HepG2 (cell line): ENCODE results near the gene ACTRT2. TPM values are rescaled to one million over a fixed set of nuclear protein-coding genes. Genes with fewer than 3 reads are reported as not detected.

Source experiments
- ATAC-seq: fragments of 200-7000 bp; cut with Tn5 transposase; 3 replicates; pipeline ENCODE4 v1.9.1; 2020; ENCODE audit warnings: mild to moderate bottlenecking, moderate library complexity
- BruUV-seq: library from RNA; stranded (reverse); fragments of 400-500 nt; replicated peaks from 2 replicates; lab custom pipeline; 2021; lab: Mats Ljungman, UMichigan
- CTCF ChIA-PET: fragments of 300-600 bp; formaldehyde crosslinking; extraction: SDS; loops from one replicate; lab custom pipeline; 2021; ENCODE audit warnings: low total read pairs, inconsistent platforms, low intra/inter-chr PET ratio; lab: Yijun Ruan, JAX
- POLR2A ChIA-PET: fragments of 350-600 bp; sonication (Branson Sonifier 250); formaldehyde crosslinking; loops from one replicate; lab custom pipeline; 2020; ENCODE audit warnings: antibody characterized with exemption, inconsistent platforms; lab: Yijun Ruan, JAX
- DNase-seq: peaks from one replicate; pipeline ENCODE4 v3.0.0-alpha.2; 2015; ENCODE audit warnings: low spot score
- FAIRE-seq: peaks from 3 replicates; lab custom pipeline; 2011; peaks lifted over from hg19 to GRCh38; lab: Jason Lieb, UNC
- H2AFZ ChIP-seq: one replicate; pipeline ENCODE4 v1.6.1; 2011; ENCODE audit warnings: low read length, inconsistent platforms
- H3K27ac ChIP-seq: fragments of 300-600 bp; 3 replicates; pipeline ENCODE4 v1.8.0; 2011; ENCODE audit warnings: mixed run types, mild to moderate bottlenecking, mixed read lengths, low read length, inconsistent platforms; ENCODE audit not compliant: insufficient read depth; ENCODE audit errors: extremely low read length
- H3K27me3 ChIP-seq, 2 experiments: fragments of 200-600 bp in 1 of 2; 2 replicates in 1 of 2; 3 replicates in 1 of 2; pipeline versions ENCODE4 v1.6.0 to v1.8.0; 2011; ENCODE audit warnings: low read length in 2 of 2, mild to moderate bottlenecking in 2 of 2, moderate library complexity in 2 of 2, inconsistent platforms in 1 of 2; ENCODE audit not compliant: insufficient read depth in 2 of 2, control insufficient read depth in 1 of 2
- H3K36me3 ChIP-seq, 2 experiments: fragments of 200-600 bp in 1 of 2; replicated peaks in 1 of 2; 2 replicates in 1 of 2; 3 replicates in 1 of 2; pipeline versions ENCODE4 v1.5.1 to v1.8.0; 2011; ENCODE audit warnings: low read length in 2 of 2, inconsistent platforms in 1 of 2; ENCODE audit not compliant: insufficient read depth in 2 of 2, control insufficient read depth in 1 of 2
- H3K4me1 ChIP-seq: 2 replicates; pipeline ENCODE4 v1.5.1; 2012; ENCODE audit warnings: low read length, inconsistent platforms; ENCODE audit not compliant: insufficient read depth
- H3K4me2 ChIP-seq: 2 replicates; pipeline ENCODE4 v1.6.0; 2011; ENCODE audit warnings: low read depth, low read length, inconsistent platforms
- H3K4me3 ChIP-seq, 3 experiments: fragments of 200-600 bp in 1 of 3; sonication (generic), shearing (Covaris generic) in 1 of 3; replicated peaks in 1 of 3; 2 replicates each; pipeline ENCODE4 v1.5.1; 2011 to 2016; ENCODE audit warnings: low read length in 3 of 3, inconsistent platforms in 2 of 3, low read depth in 2 of 3, mild to moderate bottlenecking in 2 of 3, control low read depth in 1 of 3, mixed read lengths in 1 of 3; ENCODE audit not compliant: insufficient read depth in 1 of 3
- H3K79me2 ChIP-seq: one replicate; pipeline ENCODE4 v1.6.1; 2011; ENCODE audit warnings: low read length, inconsistent platforms; ENCODE audit not compliant: insufficient read depth
- H3K9ac ChIP-seq: 2 replicates; pipeline ENCODE4 v1.6.0; 2011; ENCODE audit warnings: mild to moderate bottlenecking, low read depth, low read length, inconsistent platforms; ENCODE audit not compliant: insufficient read depth
- H3K9me3 ChIP-seq: 2 replicates; pipeline ENCODE4 v1.5.1; 2012; ENCODE audit warnings: mild to moderate bottlenecking, low read length
- H4K20me1 ChIP-seq: 2 replicates; pipeline ENCODE4 v1.6.0; 2011; ENCODE audit warnings: inconsistent platforms, mild to moderate bottlenecking, low read length, moderate library complexity; ENCODE audit not compliant: insufficient read depth
- BORCS8-MEF2B ChIP-seq: sonication (generic); formaldehyde crosslinking; IDR thresholded peaks from 2 replicates; pipeline ENCODE4 v1.8.0; 2022; ENCODE audit warnings: mild to moderate bottlenecking, missing genetic modification reagents
- HMGXB3 ChIP-seq: sonication (generic); formaldehyde crosslinking; IDR thresholded peaks from 2 replicates; pipeline ENCODE4 v1.4.0; 2020; ENCODE audit warnings: missing genetic modification reagents, borderline replicate concordance
- HOXA7 ChIP-seq: sonication (generic); formaldehyde crosslinking; IDR thresholded peaks from 2 replicates; pipeline ENCODE4 v1.8.1; 2022; ENCODE audit warnings: mild to moderate bottlenecking, missing genetic modification reagents, moderate library complexity
- KAT2B ChIP-seq: fragments of 150-350 bp; IDR thresholded peaks from 2 replicates; pipeline ENCODE4 v1.6.1; 2014; ENCODE audit warnings: low read depth, low read length, borderline replicate concordance
- KDM3A ChIP-seq: IDR thresholded peaks from 2 replicates; pipeline ENCODE4 v1.6.1; 2018; ENCODE audit warnings: low read depth, missing compliant biosample characterization
- PCBP2 ChIP-seq: fragments of 200-400 bp; formaldehyde crosslinking; optimal IDR thresholded peaks from 2 replicates; pipeline ENCODE3; 2018; ENCODE audit warnings: low read length, low read depth; ENCODE audit not compliant: poor library complexity, severe bottlenecking
- PHF5A ChIP-seq: IDR thresholded peaks from one replicate; pipeline ENCODE4 v1.6.1; 2018; ENCODE audit warnings: low read depth, missing genetic modification reagents; ENCODE audit not compliant: unreplicated experiment
- REXO4 ChIP-seq: sonication (generic); formaldehyde crosslinking; IDR thresholded peaks from 2 replicates; pipeline ENCODE4 v1.8.0; 2022; ENCODE audit warnings: missing genetic modification reagents, mild to moderate bottlenecking, borderline replicate concordance
- SNAI1 ChIP-seq: sonication (generic); formaldehyde crosslinking; IDR thresholded peaks from 2 replicates; pipeline ENCODE4 v1.5.0; 2020; ENCODE audit warnings: mild to moderate bottlenecking, missing genetic modification reagents, borderline replicate concordance
- THYN1 ChIP-seq: sonication (generic); formaldehyde crosslinking; IDR thresholded peaks from 2 replicates; pipeline ENCODE4 v1.8.1; 2023; ENCODE audit warnings: low read depth, mild to moderate bottlenecking, moderate library complexity, missing genetic modification reagents, borderline replicate concordance
- ZBTB20 ChIP-seq: sonication (generic); formaldehyde crosslinking; IDR thresholded peaks from 2 replicates; pipeline ENCODE4 v1.8.1; 2023; ENCODE audit warnings: missing genetic modification reagents, low read depth, mild to moderate bottlenecking, borderline replicate concordance
- ZNF232 ChIP-seq: sonication (generic); formaldehyde crosslinking; IDR thresholded peaks from 2 replicates; pipeline ENCODE4 v1.4.0; 2020; ENCODE audit warnings: missing genetic modification reagents, borderline replicate concordance
- ZNF576 ChIP-seq: sonication (generic); formaldehyde crosslinking; IDR thresholded peaks from 2 replicates; pipeline ENCODE4 v1.4.0; 2020; ENCODE audit warnings: mild to moderate bottlenecking, missing genetic modification reagents
- ZNF670 ChIP-seq: sonication (generic); formaldehyde crosslinking; IDR thresholded peaks from 2 replicates; pipeline ENCODE4 v1.8.0; 2022; ENCODE audit warnings: mild to moderate bottlenecking, missing genetic modification reagents, borderline replicate concordance
- ZNF674 ChIP-seq: sonication (generic); formaldehyde crosslinking; IDR thresholded peaks from 2 replicates; pipeline ENCODE4 v1.5.0; 2020; ENCODE audit warnings: low read depth, mild to moderate bottlenecking, missing genetic modification reagents
- ZNF740 ChIP-seq: sonication (generic); formaldehyde crosslinking; IDR thresholded peaks from 2 replicates; pipeline ENCODE4 v1.4.0; 2020; ENCODE audit warnings: missing genetic modification reagents
- WGBS: methylation state at CpG from one replicate; pipeline ENCODE4 v1.1.6; 2017; ENCODE audit warnings: low lambda C conversion rate; 5-methylcytosine and 5-hydroxymethylcytosine counted together
- in situ Hi-C: cut with HindIII; loops from 2 replicates; pipeline ENCODE4 v1.10.0; 2017; ENCODE audit warnings: low pct_unique_long_range_greater_than_20kb; ENCODE audit not compliant: extremely low pct_ligation_motif_present
- intact Hi-C: fragments of 100-400 bp; cut with micrococcal nuclease; formaldehyde crosslinking; loops from one replicate; pipeline ENCODE4 v1.10.0; 2022; ENCODE audit not compliant: unreplicated experiment
- polyA plus RNA-seq, 8 experiments: library from polyadenylated mRNA; depleted of rRNA in 3 of 8; stranded (reverse) in 7 of 8; unstranded in 1 of 8; fragments of >200 nt; fragmentation: Illumina TruSeq in 4 of 8; extraction: Trizol in 4 of 8; gene quantifications; 2 replicates each; pipeline versions ENCODE4 v1.2.1 to v1.2.3, GENCODE V29; 2011 to 2016; ENCODE audit warnings: low read depth in 4 of 8, missing spikeins in 1 of 8, mixed read lengths in 1 of 8; ENCODE audit not compliant: insufficient read depth in 1 of 8
- total RNA-seq, 5 experiments: library from RNA; depleted of rRNA; stranded (reverse); fragments of >200 nt; fragmentation: Illumina TruSeq; extraction: Trizol; gene quantifications; 2 replicates each; pipeline ENCODE4 v1.2.3, GENCODE V29; 2016; ENCODE audit warnings: low read depth in 1 of 5

ACTRT2 gene
- total and polyA plus RNA-seq, 2 of the 13 experiments (the other 11 are each of a cell fraction or from before 2014, with no cell fraction given) = not detected

GRCh38 chr1:3038571-3039181 is 17.4 kb downstream of the ACTRT2 start:
- 0% methylated on average over 5 of the region's 19 CpGs for WGBS
- Histone ChIP-seq H3K79me2 (no peaks in the 10 kb centered on the region), H3K9me3 (no peaks in the 10 kb centered on the region), H3K27me3 (peaks cover 12 to 73% of the 10 kb centered on the region in 2 experiments; a peak in 4 of 5 replicates), H3K27ac (no peak overlapping the region), H3K36me3 (no peaks in the 10 kb centered on the region), H4K20me1 (0 out of 2 replicates have a peak, but pooled peaks cover 4% of the 10 kb centered on the region), H2AFZ (no peak overlapping the region), H3K4me2 (no peak overlapping the region), H3K9ac (no peak overlapping the region), H3K4me1 (no peaks in the 10 kb centered on the region), H3K4me3 (no peak overlapping the region)
- no peak for FAIRE-seq
- no peak for ATAC-seq
- no TSS peak for BruUV-seq
- intact Hi-C loops = no loop called here
- ChIA-PET CTCF (no interaction called here), POLR2A (no interaction called here)
- in situ Hi-C loops = no loop called here
- no peak for TF ChIP-seq ZNF576 (CRISPR knock-in tag)
- TF ChIP-seq THYN1 (CRISPR knock-in tag) = no peak
- TF ChIP-seq BORCS8-MEF2B = no peak
- TF ChIP-seq ZNF740 = no peak
- no peak for TF ChIP-seq ZBTB20 (CRISPR knock-in tag)
- TF ChIP-seq KAT2B = no peak
- no peak for TF ChIP-seq SNAI1 (CRISPR knock-in tag)
- no peak for TF ChIP-seq HOXA7 (CRISPR knock-in tag)
- TF ChIP-seq HMGXB3 (CRISPR knock-in tag) = no peak
- no peak for TF ChIP-seq ZNF674 (CRISPR knock-in tag)
- no peak for TF ChIP-seq KDM3A (CRISPR knock-in tag)
- no peak for TF ChIP-seq REXO4 (CRISPR knock-in tag)
- no peak for TF ChIP-seq PHF5A
- no peak for TF ChIP-seq ZNF670 (CRISPR knock-in tag)
- no peak for TF ChIP-seq PCBP2
- TF ChIP-seq ZNF232 = no peak
- DNase-seq = no peak
